A673 (cell line): ENCODE results near the gene CYP4B1. TPM values are rescaled to one million over a fixed set of nuclear protein-coding genes. Genes with fewer than 3 reads are reported as not detected.

ENCODE experiments used
- BruUV-seq: library from RNA; stranded (reverse); fragments of 400-500 nt; replicated peaks from 2 replicates; lab custom pipeline; 2021; lab: Mats Ljungman, UMichigan
- CTCF ChIA-PET: fragments of 300-600 bp; sonication (Branson Sonifier 250); formaldehyde crosslinking; loops from one replicate; lab custom pipeline; 2022; ENCODE audit warnings: antibody characterized with exemption; lab: Charles Lee
- POLR2A ChIA-PET: fragments of 300-600 bp; sonication (Branson Sonifier 250); formaldehyde crosslinking; loops from one replicate; lab custom pipeline; 2022; ENCODE audit warnings: antibody characterized with exemption; ENCODE audit not compliant: low non-redundant PET; lab: Charles Lee
- DNase-seq: peaks from one replicate; pipeline ENCODE4 v3.0.0-alpha.2; 2015; ENCODE audit warnings: low spot score
- H3K27ac ChIP-seq: fragments of 200-600 bp; sonication (generic); 2 replicates; pipeline ENCODE4 v1.5.1; 2016; ENCODE audit warnings: mixed run types, low read depth, mild to moderate bottlenecking, mixed read lengths, antibody characterized with exemption, low read length; ENCODE audit not compliant: poor library complexity, severe bottlenecking
- H3K27me3 ChIP-seq: fragments of 200-600 bp; sonication (generic); replicated peaks from 2 replicates; pipeline ENCODE4 v1.6.1; 2017; ENCODE audit warnings: mixed run types, low read depth, mild to moderate bottlenecking, mixed read lengths, antibody characterized with exemption, low read length; ENCODE audit not compliant: insufficient read depth, poor library complexity
- H3K36me3 ChIP-seq: fragments of 200-600 bp; sonication (generic); 2 replicates; pipeline ENCODE4 v1.6.1; 2016; ENCODE audit warnings: mixed run types, mild to moderate bottlenecking, mixed read lengths, antibody characterized with exemption, low read length; ENCODE audit not compliant: insufficient read depth, poor library complexity, severe bottlenecking
- H3K4me1 ChIP-seq: fragments of 200-600 bp; sonication (generic); 2 replicates; pipeline ENCODE4 v1.6.1; 2017; ENCODE audit warnings: mixed run types, mild to moderate bottlenecking, mixed read lengths, antibody characterized with exemption, low read length; ENCODE audit not compliant: insufficient read depth, poor library complexity, severe bottlenecking
- H3K4me3 ChIP-seq: fragments of 200-600 bp; sonication (generic); 2 replicates; pipeline ENCODE4 v1.5.1; 2016; ENCODE audit warnings: low read depth, mixed run types, mild to moderate bottlenecking, mixed read lengths, low read length; ENCODE audit not compliant: poor library complexity, severe bottlenecking
- H3K9me3 ChIP-seq: fragments of 200-600 bp; sonication (generic); 2 replicates; pipeline ENCODE4 v1.6.1; 2016; ENCODE audit warnings: mixed run types, low read depth, mild to moderate bottlenecking, mixed read lengths, antibody characterized with exemption, low read length; ENCODE audit not compliant: poor library complexity, severe bottlenecking
- EZH2 ChIP-seq: fragments of 200-600 bp; sonication (generic); IDR thresholded peaks from 2 replicates; pipeline ENCODE4 v1.6.1; 2017; ENCODE audit warnings: borderline replicate concordance, low read depth, mild to moderate bottlenecking, mixed read lengths, antibody characterized with exemption, low read length; ENCODE audit not compliant: poor library complexity, severe bottlenecking
- intact Hi-C: fragments of 100-400 bp; cut with micrococcal nuclease; formaldehyde crosslinking; loops from one replicate; pipeline ENCODE4 v1.10.0; 2022; ENCODE audit not compliant: unreplicated experiment
- total RNA-seq: library from RNA; stranded (reverse); gene quantifications from 2 replicates; pipeline ENCODE4 v1.2.3, GENCODE V29; 2021
- TF ChIP-seq, protein P1 (sequence below): fragments of 300-800, 200-600 bp; sonication (generic); conservative IDR thresholded peaks from 2 replicates; pipeline ENCODE4 v1.5.1; 2017; ENCODE audit warnings: low read depth, mild to moderate bottlenecking, antibody characterized with exemption, low read length, moderate library complexity, mixed read lengths

The CYP4B1 gene
- total RNA-seq, 1 experiment from 2014 or later, result not detected

- Histone ChIP-seq H3K27me3 (peaks cover 61% of the 10 kb centered on the region), H3K27ac (no peak overlapping the region), H3K9me3 (no peaks in the 10 kb centered on the region), H3K4me3 (no peak overlapping the region), H3K36me3 (no peaks in the 10 kb centered on the region), H3K4me1 (no peaks in the 10 kb centered on the region)
- no peak for DNase-seq
- TF ChIP-seq, protein P1, sequence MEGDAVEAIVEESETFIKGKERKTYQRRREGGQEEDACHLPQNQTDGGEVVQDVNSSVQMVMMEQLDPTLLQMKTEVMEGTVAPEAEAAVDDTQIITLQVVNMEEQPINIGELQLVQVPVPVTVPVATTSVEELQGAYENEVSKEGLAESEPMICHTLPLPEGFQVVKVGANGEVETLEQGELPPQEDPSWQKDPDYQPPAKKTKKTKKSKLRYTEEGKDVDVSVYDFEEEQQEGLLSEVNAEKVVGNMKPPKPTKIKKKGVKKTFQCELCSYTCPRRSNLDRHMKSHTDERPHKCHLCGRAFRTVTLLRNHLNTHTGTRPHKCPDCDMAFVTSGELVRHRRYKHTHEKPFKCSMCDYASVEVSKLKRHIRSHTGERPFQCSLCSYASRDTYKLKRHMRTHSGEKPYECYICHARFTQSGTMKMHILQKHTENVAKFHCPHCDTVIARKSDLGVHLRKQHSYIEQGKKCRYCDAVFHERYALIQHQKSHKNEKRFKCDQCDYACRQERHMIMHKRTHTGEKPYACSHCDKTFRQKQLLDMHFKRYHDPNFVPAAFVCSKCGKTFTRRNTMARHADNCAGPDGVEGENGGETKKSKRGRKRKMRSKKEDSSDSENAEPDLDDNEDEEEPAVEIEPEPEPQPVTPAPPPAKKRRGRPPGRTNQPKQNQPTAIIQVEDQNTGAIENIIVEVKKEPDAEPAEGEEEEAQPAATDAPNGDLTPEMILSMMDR, result no peak
- no peak for TF ChIP-seq EZH2
- intact Hi-C loops, result no loop called here
- ChIA-PET POLR2A (no interaction called here), CTCF (no interaction called here)
- BruUV-seq, result no TSS peak
Observed at GRCh38 chr1:46764402-46764801, 34.4 kb upstream of the CYP4B1 start.

GRCh38 chr1:46767649-46768282 lies 31.1 kb upstream of the CYP4B1 start:
- H3K9me3 ChIP-seq, result peaks cover 7% of the 10 kb centered on the region
- peaks cover 39% of the 10 kb centered on the region for H3K27me3 ChIP-seq
- H3K4me1 ChIP-seq, result no peaks in the 10 kb centered on the region
- intact Hi-C loops, result no loop called here
- no peak overlapping the region for H3K27ac ChIP-seq
- BruUV-seq, result no TSS peak
- ChIA-PET POLR2A (no interaction called here), CTCF (no interaction called here)
- TF ChIP-seq, protein P1, result no peak
- TF ChIP-seq EZH2, result no peak
- no peak overlapping the region for H3K4me3 ChIP-seq
- no peaks in the 10 kb centered on the region for H3K36me3 ChIP-seq
- DNase-seq, result no peak

GRCh38 chr1:46768445-46768844 lies 30.4 kb upstream of the CYP4B1 start:
- ChIA-PET CTCF (no interaction called here), POLR2A (no interaction called here)
- TF ChIP-seq, protein P1, result no peak
- no peak for TF ChIP-seq EZH2
- H3K4me1 ChIP-seq, result no peaks in the 10 kb centered on the region
- peaks cover 7% of the 10 kb centered on the region for H3K9me3 ChIP-seq
- H3K27ac ChIP-seq, result no peak overlapping the region
- DNase-seq, result no peak
- peaks cover 32% of the 10 kb centered on the region for H3K27me3 ChIP-seq
- H3K4me3 ChIP-seq, result no peak overlapping the region
- no peaks in the 10 kb centered on the region for H3K36me3 ChIP-seq
- no TSS peak for BruUV-seq
- intact Hi-C loops, result no loop called here
